CD4-positive, alpha-beta T cell treated with Interleukin-6 at 100 ng/mL for 8 hours (primary cell): ENCODE data around the gene GORASP2.

ENCODE experiments used
- DNase-seq: peaks from one replicate; pipeline ENCODE4 v3.0.0-alpha.2; 2020; ENCODE audit warnings: mixed read lengths, low spot score

Gene GORASP2

DNA sequence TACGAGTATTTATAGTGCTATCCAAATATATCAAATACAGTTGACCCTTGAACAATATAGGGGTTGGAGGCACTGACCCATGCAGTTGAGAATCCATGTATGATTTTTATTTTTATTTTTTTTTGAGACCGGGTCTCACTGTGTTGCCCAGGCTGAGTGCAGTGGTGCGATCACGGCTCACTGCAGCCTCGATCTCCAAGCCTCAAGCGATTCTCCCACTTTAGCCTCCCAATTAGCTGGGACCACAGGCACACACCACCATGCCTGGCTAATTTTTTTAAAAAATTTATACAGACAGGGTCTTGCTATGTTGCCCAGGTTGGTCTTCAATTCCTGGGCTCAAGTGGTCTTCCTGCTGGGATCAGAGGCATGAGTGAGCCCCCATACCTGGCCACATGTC is 70.6 kb downstream of the GORASP2 start:
- DNase-seq: no peak

- DNase-seq: no peak
Observed at GRCh38 chr2:171004363-171004762, 75.3 kb downstream of the GORASP2 start.

GRCh38 chr2:171004833-171005232 is 75.8 kb downstream of the GORASP2 start:
- no peak for DNase-seq

DNA sequence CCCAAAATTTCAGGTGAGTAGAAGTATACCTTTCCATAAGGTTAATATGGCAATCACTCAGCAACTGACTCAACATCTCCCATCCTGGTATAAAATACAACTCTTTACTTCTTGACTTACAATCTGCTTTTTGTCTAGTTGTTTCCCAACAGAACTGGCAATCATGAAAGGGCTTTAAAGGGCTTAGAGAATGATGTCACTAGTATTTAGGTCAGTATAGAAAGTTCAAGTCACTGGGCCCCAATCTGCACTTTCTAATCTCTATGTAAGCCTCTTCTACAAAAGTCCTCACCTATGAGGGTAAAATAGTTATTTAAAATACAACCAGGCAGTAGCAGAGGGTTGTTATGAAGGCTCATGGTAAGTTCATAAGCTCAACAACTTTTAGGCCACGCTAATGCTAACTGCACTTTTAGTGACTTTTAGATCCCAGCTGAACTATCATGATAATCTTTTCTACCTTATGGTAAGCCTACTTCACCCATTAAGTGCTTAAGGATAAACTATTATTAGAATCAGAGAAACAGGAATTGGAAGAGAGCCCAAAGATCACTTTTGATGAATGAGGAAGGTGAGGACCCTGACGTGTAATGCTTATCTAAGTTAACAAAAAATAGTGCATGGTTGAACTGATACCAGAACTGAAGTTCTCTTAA is 79.6 kb downstream of the GORASP2 start:
- DNase-seq: no peak

- no peak for DNase-seq
Observed at GRCh38 chr2:171009386-171009785, 80.3 kb downstream of the GORASP2 start.

DNA sequence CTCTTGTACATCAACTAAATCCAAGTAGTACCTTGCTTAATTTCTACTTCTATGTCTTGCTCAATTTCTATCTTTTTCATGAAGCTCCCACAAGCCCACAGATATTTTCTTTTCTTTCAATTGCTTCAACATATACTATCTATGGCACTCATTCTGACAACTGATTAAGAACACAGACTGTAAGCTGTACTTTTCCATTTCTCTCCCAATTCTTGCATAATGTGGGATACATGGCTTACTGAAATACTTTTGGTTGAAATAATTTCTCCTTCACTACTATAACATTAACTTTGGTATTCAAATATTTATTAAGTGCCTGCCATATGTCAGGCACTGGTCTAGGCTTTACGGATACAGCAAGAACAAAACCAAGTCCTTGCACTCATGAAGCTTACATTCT is 84.8 kb downstream of the GORASP2 start:
- DNase-seq: no peak

DNA sequence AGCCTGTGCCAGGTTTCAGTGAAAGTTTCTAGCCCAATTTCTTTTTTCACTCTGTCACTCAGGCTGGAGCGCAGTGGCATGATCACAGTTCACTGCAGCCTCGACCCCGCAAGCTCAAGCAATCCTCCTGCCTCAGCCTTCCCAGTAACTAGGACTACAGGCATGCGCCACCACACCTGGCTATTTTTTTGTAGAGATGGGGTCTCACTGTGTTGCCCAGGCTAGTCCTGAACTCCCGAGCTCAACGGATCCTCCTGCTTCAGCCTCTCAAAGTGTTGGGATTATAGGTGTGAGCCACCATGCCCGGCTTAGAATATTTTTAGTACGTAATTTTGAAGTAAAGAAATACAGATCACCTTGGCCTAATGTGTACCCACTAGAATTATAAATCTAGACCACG is 87.1 kb downstream of the GORASP2 start:
- no peak for DNase-seq
